Measurements from ENCODE around the gene TIMM29. TPM values are rescaled to one million over a fixed set of nuclear protein-coding genes. Genes with fewer than 3 reads are reported as not detected.

Gene TIMM29
- 32.1 and 35.2 TPM in 2 replicates for total RNA-seq (2014; rRNA removed; shearing (Covaris generic))
- 26.1 and 27.6 TPM in 2 replicates for polyA plus RNA-seq (2015; cell fraction: cytosol; rRNA removed)
- polyA plus RNA-seq (2015; cell fraction: nucleus; rRNA removed), result 18.6 and 24.9 TPM in 2 replicates

- DNase-seq (ENCODE audit: low read depth), result peak; percentile 96
Observed at GRCh38 chr19:10928563-10929401, at the start of gene TIMM29, which contains the start of gene YIPF2. TIMM29 (plus strand) TSS chr19:10928811; CDS start chr19:10928823, 12 bp downstream. YIPF2 (minus strand) TSS chr19:10928639; CDS start chr19:10928410, 229 bp downstream.

DNA sequence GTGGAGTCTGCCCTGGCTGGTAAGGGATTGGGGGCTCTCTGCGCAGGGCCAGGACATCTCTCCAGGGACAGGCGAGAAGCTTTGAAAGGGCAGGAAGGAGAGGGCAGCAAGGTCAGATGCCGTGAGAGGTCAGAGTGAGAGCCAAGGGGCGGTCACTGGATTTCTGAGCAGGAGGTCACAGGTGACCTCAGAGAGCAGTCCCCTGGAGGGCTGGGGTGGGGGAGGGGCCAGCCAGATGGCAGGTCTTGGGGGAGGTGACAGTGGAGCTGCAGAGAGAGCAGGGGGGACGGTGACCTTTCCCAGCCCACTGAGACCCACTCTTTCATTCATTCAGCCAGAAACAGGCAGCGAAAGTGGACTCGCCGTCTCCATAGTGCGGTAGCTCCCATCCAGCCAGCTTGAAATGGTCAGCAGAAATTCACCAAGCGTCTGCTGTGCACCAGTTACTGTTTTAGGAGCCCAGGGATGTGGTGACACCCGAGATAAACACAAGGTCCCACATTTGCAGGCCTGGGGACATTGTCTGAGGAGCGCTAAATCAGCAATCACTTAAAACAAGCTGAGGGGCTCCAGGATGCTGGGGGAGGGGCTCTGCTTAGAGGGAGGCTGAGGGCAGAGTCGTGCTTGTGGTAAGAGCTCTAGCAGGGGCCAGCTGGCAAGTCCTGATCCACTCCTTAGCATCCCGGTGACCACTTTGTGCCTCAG is 47.1 kb upstream of the TIMM29 start:
- DNase-seq (ENCODE audit: low read depth), result no peak

GRCh38 chr19:10882108-10882457 is 46.5 kb upstream of the TIMM29 start:
- no peak for DNase-seq (ENCODE audit: low read depth)

- DNase-seq (ENCODE audit: low read depth), result peak; percentile 46
Observed at GRCh38 chr19:10884274-10884673, 44.3 kb upstream of the TIMM29 start.

DNA sequence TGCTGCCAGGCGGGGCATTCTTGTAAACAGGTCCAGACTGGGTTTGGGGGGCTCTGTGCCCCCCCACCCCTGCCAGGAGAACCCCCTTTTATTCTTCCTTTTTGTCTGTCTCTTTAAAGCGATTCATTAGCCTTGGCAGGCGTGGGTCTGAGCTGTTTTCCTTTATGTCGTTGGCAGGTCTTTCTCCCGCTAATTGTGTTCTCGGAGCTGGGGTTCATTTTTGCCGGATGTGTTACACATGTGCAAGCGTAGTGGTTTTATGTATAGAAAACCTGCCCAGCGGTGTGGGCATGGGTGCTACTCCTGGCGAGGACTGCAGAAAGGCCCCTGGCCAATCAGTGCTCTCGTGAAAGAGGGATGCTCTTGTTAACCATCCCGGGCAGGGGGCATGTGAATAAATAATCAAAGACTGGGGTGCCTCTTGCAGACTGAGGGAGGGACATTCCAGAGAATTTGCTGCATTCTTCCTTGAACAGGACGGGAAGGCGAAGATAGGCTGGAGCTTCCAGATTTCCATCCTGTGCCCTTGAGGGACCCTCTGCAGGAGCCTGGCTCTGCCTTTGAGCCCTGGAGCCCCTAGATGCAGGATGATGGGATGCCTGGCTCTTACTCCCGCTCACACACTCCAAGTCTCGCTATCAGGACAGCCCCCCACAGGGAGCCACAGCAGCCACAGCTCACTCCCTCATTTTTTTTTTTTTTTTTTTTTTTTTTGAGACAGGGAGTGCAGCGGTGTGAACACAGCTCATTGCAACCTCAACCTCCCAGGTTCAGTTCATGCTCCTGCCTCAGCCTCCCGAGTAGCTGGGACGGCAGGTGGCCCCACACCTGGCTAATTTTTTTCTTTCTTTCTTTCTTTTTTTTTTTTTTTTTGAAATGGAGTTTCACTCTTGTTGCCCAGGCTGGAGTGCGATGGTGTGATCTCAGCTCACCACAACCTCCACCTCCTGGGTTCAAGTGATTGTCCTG is 43.1 kb upstream of the TIMM29 start:
- DNase-seq (ENCODE audit: low read depth), result no peak

GRCh38 chr19:10887616-10888367 is 40.8 kb upstream of the TIMM29 start:
- no peak for DNase-seq (ENCODE audit: low read depth)

DNA sequence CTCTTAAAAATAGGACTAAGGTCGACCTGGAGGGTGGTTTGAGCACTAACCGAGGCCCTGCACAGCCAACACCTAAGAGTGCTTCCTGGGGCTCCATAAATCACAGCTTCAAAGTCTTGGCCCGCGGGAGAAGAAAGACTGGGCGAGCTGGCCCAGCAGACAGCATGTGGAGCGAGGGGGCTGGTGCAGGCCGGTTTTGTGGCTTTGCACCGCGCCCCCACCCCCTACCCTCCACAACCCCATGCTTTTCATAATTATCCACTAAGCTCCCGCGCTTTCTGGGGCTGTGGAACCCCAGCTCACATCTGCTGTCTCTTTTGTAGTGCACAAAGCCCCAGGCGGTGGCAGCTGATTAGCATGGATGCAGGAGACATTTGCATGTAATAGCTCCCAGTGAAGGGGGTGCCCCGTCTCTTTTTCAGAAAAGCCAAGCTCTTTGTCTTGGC is 40.2 kb upstream of the TIMM29 start:
- DNase-seq (ENCODE audit: low read depth), result no peak

- DNase-seq (ENCODE audit: low read depth), result no peak
Observed at GRCh38 chr19:10889880-10890279, 38.7 kb upstream of the TIMM29 start.

- DNase-seq (ENCODE audit: low read depth), result no peak
Observed at GRCh38 chr19:10891405-10892086, 37.1 kb upstream of the TIMM29 start.

DNA sequence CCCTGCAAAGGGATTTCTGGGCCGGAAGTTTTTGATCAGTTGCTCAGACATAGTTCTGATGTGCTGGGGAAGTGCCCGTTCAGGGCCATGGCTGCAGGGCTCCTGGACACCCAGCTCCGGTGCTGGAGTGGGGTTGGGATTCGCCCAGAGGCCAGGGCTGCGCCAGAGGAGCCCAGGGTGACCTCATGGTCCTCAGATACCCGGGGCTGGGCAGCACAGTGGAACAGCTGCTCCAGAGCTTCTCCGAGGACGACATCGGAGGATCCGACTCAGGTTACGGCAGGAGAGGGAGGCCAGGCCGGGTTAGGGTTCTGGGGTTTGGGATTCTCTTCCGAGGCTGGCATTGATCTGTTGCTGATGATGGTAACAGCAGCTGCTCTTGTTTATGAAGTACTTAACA is 36.4 kb upstream of the TIMM29 start:
- DNase-seq (ENCODE audit: low read depth), result no peak

GRCh38 chr19:10894911-10895213 is 33.7 kb upstream of the TIMM29 start:
- no peak for DNase-seq (ENCODE audit: low read depth)

DNA sequence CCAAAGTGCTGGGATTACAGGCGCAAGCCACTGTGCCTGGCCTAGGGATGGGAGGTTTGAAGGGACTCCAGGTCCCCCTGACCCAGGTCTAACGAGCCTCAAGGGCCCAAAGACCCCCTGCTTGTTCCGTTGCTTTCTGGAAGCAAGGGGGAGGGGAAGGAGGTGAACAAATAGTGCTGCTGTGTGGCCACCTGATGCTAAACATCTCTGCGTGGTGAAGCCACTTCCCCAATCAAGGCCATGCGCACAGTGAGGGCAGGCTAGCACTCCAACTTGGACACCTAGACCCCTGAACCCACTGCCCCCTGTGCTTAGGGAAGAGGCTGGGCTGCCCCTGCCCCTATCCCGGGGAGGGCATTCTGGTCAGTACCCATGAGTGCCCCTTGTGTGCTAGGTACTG is 33.2 kb upstream of the TIMM29 start:
- no peak for DNase-seq (ENCODE audit: low read depth)

GRCh38 chr19:10895920-10896319 is 32.7 kb upstream of the TIMM29 start:
- no peak for DNase-seq (ENCODE audit: low read depth)

DNA sequence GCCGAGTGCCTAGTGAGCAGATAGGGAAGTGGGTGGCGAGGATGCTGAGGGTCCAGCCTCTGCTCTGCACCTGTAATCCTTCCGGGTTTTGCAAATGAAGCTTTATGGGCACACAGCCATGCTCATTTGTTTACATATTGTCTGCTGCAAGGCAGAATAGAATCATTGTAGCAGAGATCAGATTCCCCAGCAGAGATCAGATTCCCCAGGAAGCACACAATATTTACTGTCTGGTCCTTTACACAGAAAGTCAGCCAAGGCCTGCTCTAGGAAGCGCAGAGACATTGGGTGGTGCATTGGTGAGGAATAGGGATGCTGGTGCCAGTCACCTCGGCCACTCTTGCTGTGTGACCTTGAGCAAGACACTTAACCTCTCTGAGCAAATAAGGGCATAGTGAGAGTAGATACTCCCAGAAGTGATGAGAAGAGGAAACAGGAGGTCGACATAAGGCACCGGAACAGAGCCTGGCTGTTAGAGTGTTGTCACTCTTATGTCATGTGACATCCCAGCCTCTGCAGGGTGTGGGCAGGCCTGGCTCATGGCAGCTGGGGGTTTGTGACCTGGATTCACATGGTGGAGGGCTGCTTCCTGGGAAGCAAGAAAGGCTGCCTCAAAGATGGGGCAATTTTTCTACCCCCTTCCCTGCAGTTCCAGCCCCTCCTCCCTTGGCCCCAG is 31.6 kb upstream of the TIMM29 start:
- DNase-seq (ENCODE audit: low read depth), result no peak

DNA sequence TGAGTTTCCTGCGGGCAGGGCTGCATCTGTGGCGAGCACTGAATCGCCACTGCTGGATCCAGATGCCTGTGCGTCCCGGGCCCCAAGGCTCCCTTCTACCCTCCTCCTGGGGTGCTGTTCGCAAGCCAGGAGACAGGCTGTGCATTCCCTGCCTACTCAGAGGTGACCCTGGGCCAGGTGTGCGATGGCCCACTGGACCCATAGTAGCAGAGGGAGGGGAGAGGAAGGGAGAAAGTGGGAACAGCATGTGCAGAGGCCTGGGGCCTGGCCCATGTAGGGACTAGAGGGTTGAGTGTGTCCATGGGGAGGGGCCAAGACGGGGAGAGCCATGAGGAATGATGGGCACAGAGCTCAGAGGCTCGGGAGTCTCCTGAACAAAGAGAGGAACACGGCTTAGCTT is 30.0 kb upstream of the TIMM29 start:
- no peak for DNase-seq (ENCODE audit: low read depth)

DNA sequence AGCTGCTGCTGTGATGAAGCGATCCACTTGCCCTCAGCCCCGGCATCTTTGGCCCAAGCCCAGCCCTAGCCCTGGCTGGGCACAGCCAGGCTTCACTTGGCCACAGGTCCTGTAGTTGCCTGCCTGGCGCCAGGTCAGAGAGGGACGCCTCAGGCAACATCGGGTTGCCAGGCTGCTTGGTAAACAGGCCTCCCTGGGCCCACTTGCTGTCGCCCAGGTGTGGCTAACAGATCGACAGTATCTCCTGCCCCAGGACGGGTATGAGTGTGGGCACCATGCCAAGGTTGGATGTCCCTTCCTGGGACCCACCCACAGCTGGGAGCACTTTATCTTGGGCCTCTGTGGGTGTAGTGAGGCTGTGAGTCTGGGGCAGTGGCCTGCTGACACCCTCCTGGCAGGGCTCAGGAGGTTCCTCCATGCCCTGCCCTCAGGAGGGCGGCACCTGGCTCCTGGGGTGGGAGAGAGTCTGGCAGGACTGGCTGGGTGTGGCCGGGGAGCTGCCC is 29.4 kb upstream of the TIMM29 start:
- no peak for DNase-seq (ENCODE audit: low read depth)

DNA sequence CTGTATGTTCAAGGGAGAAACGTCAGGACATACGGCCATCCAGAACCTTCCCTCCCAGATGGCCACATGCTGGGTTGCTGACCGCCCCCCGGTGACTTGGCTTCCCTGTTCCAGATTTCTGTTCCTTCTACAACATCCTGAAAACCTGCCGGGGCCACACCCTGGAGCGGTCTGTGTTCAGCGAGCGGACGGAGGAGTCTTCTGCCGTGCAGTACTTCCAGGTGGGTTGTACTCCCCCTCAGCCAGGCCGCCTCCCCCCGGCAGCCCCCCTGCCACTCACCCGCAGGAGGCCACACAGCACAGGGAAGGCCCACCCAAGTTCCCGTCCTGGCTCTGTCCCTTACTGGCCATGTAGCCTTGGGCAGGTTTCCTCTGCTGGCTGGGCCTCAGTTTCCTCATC is 20.7 kb upstream of the TIMM29 start:
- no peak for DNase-seq (ENCODE audit: low read depth)

DNA sequence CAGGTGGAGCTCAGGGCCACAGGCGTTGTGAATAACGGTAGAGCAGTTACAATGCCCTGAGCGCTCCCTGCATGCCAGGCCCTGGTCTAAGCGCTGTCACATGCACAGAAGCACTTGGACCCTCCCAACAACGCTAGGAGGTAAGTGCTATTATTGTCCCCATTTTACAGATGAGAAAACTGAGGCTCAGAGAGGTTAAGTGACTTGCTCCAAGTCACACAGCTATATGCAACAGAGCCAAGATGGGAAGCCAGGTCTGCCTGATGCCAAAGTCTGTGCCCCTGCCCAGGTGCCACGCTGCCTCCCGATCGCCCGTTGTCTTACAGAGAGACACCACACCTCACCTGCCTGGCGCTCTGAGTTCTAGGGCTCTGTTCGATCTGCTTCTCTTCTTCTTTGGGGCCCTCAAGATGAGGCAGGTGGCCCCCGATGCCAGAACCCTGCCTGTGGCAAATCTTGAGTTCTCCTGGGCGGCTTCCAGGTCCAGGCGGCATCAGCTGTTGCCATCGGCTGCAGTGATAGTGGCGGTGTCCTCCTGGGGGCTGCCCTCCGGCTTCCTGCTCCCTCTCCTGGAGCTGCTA is 20.1 kb upstream of the TIMM29 start:
- DNase-seq (ENCODE audit: low read depth), result no peak

Data from HT1080 (cell line).